Coronary artery (tissue), 2 donors: ENCODE data around the gene DDX31.

Experiments used
- DNase-seq: peaks from one replicate; pipeline ENCODE4 v3.0.0-alpha.2; 2017; ENCODE audit warnings: low spot score
- H3K27ac ChIP-seq, 2 donors: fragments of 200-600 bp; sonication (generic); one replicate each; pipeline ENCODE4 v1.5.1; 2016 to 2019
- H3K4me3 ChIP-seq: fragments of 200-600 bp; sonication (generic); 2 replicates; pipeline ENCODE4 v1.5.1; 2016; ENCODE audit warnings: mild to moderate bottlenecking, moderate library complexity
- CTCF ChIP-seq: fragments of 200-600 bp; sonication (generic); IDR thresholded peaks from one replicate; pipeline ENCODE4 v1.5.1; 2019; ENCODE audit warnings: antibody characterized with exemption

Gene DDX31

GRCh38 chr9:132647355-132647754, 22.4 kb downstream of the DDX31 start:
- DNase-seq, result no peak
- H3K27ac ChIP-seq, result no peak overlapping the region
- H3K4me3 ChIP-seq, result no peak overlapping the region
- no peak for TF ChIP-seq CTCF

- no peak for TF ChIP-seq CTCF
- Histone ChIP-seq H3K27ac (no peak overlapping the region), H3K4me3 (no peak overlapping the region)
- no peak for DNase-seq
Measured at GRCh38 chr9:132646726-132647125, 23.1 kb downstream of the DDX31 start.

GRCh38 chr9:132645711-132646110, 24.1 kb downstream of the DDX31 start:
- Histone ChIP-seq H3K4me3 (no peak overlapping the region), H3K27ac (no peak overlapping the region)
- DNase-seq, result no peak
- TF ChIP-seq CTCF, result no peak

- no peak for TF ChIP-seq CTCF
- Histone ChIP-seq H3K4me3 (no peak overlapping the region), H3K27ac (no peak overlapping the region)
- no peak for DNase-seq
Measured at GRCh38 chr9:132645306-132645705, 24.5 kb downstream of the DDX31 start.

GRCh38 chr9:132644251-132644650, 25.5 kb downstream of the DDX31 start:
- Histone ChIP-seq H3K4me3 (no peak overlapping the region), H3K27ac (no peak overlapping the region)
- no peak for TF ChIP-seq CTCF
- no peak for DNase-seq

- Histone ChIP-seq H3K4me3 (no peak overlapping the region), H3K27ac (no peak overlapping the region)
- no peak for DNase-seq
- no peak for TF ChIP-seq CTCF
Measured at GRCh38 chr9:132641216-132641615, 28.6 kb downstream of the DDX31 start.

- TF ChIP-seq CTCF, result no peak
- DNase-seq, result no peak
- Histone ChIP-seq H3K27ac (no peak overlapping the region), H3K4me3 (no peak overlapping the region)
Measured at GRCh38 chr9:132639322-132639721, 30.5 kb downstream of the DDX31 start.
